GM21717 (cell line): ENCODE measurements around the gene COA1.
"Not testable (repeated sequence)": the region's sequence is repeated elsewhere in the genome, so short reads cannot be mapped to it uniquely, and the experiment has no call there.

Experiments
- ATAC-seq: cut with Tn5 transposase; IDR thresholded peaks from one replicate; pipeline ENCODE4 v1.9.1; 2021; ENCODE audit warnings: mild to moderate bottlenecking, moderate library complexity; ENCODE audit not compliant: unreplicated experiment

Gene COA1

DNA sequence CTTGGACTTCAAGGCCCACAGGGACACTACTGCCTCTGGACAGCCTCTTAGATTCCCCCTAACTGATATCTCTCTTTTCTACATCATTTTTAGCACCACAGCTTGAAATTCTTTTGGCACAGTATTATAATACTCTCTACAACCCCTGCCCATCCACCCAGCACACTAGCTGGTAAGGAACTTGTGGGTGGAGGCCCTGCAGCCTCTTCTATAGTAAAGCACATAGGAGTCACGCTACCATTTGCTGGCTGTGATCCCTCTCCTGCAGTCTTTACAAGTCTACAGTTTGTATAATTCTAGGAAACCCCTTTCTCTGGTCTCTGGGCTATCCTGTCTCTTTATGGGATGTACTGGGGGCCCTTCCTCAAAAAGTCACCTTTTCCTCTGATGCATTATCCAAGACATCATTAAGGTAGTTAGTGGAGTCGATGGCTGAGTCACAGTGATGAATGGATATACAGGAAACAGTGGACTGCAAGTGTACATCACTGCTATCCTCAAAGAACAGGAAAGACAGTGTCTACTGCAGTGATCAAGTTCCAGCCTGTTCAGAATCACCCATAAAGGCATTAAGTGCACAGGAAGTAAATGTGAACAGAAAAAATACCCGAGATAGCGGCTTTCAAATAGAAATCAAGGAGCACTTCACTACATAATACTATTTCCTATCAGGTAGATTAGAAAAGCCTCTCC, 92.1 kb downstream of the COA1 start:
- no peak for ATAC-seq

DNA sequence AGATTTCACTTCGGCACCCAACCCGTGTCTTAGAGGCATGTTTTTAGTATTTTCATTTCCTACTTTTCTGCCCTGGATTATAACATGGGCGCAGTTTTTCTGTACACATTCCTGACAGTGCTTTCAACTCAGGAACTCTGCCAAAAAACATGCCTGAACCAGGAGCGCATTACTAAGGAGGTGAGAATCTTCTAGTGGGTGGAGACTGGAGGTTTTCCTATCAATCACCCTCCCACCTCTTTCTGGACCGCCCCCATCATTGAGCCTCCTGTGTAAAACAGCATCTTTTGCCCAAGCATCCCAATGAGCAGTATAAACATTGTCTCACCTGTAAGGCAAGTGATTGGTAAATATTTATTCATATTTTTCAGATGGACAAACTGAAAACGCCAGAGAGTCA, 93.2 kb downstream of the COA1 start:
- ATAC-seq, result no peak

DNA sequence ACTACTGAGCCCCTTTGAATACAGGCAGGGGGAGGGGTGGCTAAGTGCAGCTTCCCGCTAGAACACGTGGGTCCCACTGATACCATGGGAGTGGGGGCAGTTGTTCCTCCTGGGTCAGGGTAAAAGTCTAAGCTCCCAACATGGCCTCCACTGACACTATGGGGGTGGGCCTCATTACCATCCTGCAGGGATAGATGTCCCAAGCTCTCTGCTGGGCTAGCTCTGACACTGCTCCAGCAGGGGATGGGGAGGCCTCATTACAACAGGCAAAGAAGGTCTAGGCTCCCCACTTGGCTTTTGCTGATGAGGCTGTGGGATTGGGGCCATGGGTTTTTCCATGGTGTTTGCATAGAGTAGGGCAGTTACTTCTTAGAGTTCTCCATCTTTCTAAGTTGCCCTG, 94.9 kb downstream of the COA1 start:
- no peak for ATAC-seq

DNA sequence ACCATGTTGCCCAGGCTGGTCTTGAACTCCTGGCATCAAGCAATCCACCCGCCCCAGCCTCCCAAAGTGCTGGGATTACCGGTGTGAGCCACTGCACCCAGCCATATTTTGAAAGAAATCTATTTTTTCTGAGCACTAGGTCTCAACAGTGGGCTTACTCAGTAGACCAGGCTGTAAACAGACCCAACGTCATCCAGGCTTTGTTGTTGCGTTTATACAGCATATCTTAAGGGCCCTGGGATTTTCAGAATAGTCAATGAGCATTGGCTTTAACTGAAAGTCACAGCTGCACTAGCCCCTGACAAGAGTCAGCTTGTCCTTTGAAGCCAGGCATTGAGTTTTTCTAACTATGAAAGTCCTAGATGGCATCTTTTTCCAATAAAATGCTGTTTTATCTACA, 96.6 kb downstream of the COA1 start:
- no peak for ATAC-seq

DNA sequence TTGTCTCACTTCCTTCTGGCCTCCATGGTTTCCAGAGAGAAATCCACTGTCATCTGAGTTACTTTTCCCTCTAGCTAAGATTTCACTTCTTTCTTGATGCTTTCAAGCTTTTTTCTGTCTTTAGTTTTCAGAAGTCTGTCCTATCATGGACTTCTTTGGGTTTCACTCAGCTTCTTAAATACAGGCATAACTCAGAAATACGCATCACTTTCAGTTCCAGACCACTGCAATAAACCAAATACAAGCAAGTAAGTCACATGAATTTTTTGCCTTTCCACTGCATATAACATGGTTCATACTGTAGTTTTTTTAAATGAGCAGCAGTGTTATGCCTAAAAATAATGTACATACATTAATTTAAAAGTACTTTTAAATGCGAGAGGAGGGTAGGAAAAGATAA, 97.8 kb downstream of the COA1 start:
- no peak for ATAC-seq

DNA sequence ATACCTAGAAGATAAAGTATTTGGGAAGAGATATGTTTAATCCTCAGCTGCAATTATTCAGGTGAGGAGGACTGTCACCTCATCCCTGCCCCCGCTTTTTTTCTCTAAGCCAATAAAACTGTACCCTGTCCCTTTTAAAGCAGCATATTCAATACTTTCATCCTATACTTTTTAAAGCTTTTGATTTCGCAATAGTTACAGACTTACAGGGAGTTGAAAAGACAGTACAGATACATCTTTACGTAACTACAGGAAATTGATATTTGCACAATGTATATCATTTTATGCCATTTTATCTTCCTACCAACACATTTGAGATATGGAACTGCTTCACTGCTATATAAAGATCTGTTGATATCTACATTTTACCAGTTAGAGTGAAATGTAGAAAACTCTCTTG, 98.8 kb downstream of the COA1 start:
- no peak for ATAC-seq

DNA sequence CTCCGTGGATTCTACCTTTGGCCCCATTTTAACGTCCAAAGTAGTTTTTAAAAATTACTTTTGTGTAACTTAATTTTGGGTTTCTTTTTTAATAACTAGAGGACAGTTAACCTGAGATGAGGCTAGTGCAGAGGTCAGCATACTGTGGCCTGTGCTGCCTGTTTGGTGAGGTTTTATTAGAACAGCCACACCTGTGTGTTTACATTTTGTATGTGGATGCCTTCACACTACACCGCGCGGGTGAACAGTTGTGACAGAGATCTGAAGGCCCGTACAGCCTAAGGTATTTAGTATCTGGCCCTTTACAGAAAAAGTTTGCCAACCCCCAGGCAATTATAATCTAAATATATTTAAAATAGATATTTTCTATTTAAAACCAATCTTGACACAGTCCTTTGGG, 99.5 kb downstream of the COA1 start:
- ATAC-seq, result no peak

DNA sequence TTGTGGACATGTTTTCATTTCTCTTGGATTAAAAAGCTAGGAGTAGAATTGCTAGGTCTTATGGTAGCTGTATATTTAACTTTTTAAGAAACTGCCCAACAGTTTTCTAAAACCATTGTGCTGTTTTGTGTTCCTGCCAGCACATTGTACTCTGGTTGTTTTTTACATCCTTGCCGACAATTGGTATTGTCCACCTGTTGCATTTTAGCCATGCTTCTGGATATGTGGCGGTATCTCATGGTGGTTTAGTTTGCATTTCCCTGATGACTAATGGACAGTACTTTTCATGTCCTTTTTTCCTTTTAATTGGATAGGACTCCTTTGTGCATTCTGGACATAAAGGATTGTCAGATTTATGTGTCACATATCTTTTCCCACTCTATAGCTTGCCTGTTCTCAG, 100.9 kb downstream of the COA1 start:
- ATAC-seq, result no peak

DNA sequence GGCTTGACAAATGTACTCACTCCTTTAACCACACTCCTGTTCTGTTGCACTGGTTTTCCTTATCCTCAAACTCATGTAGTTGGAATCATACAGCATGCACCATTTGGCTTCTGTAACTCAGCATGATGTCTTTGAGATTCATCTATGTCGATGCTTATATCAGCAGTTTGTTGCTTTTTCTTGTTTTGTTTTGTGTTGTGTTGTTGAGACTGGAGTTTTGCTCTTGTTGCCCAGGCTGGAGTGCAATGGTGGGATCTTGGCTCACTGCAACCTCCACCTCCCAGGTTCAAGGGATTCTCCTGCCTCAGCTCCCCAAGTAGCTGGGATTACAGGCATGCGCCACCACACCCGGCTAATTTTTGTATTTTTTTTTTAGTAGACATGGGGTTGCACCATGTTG, 101.5 kb downstream of the COA1 start:
- ATAC-seq, result not testable (repeated sequence)

DNA sequence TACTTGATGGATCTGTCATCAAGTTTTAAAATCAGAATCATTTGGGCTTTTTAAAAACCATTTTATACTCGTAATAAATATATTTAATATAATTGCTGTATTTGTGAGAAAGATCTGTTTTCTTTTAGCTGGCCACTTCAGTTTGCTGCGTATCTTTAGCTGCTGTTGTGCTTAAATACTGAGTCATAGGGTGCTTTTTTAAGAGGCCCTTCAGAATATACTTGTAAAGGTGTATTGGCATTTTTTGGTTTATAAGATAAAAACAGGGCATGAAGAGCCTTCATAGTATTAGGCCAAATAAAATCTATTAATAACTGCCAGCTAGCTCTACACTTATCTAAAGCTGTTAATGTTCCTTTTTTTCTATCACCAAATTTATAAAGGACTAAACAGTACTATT, 102.6 kb downstream of the COA1 start:
- ATAC-seq, result no peak

DNA sequence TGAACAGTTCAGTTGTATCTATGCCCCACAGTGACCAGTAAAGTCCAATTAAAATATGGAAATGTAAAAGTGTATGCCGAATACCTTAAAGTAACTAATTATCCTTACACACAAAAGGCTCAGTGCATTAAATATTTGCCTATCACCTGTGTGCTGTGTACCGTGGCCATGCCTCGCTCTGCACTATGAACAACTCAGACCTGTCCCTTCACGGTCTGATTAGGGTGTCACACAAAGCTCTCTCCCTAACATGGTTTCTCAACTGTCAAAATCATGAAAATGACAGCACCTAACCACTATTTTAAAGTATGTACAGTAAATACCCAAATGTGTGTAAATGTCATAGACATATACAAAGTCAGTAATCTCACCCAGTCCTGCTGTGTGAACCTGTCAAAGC, 103.3 kb downstream of the COA1 start:
- ATAC-seq, result no peak

DNA sequence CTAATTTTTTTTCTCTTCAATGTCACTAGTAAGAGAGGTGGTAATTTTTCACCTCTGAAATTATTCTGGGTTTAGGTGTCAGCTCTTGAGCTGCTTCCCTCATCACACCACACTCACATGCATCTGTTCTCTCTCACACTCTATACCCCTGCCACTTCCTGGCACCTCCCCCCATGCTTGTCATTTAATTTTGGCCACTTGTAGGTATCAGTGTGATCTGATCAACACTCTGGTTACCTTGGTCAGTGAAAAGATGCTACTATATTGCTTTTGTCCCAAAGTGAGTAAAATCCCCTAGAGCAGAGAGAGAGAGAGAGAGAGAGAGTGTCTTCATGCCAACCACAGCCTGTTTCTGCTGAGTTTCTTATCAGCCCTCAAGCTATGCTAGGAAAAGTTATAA, 103.9 kb downstream of the COA1 start:
- ATAC-seq, result peak; percentile 48

DNA sequence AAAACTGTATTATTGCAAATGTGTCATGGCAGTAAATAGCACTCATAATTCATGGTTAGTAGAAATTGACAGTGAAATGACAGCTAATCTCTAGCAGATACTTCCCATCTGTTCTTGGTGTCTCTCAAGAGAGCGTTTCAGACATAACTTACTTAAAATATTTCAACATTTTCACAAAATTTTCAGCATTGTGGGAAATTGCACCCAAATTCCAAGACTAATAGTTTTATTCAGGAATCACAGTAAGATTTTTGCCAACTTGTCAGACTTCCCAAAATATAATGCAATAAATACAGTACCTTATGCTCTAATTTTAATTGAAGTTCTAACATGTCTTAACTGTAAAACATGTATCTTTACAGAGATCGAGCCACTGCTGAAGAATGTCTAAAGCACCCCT, 105.2 kb downstream of the COA1 start:
- ATAC-seq, result no peak

DNA sequence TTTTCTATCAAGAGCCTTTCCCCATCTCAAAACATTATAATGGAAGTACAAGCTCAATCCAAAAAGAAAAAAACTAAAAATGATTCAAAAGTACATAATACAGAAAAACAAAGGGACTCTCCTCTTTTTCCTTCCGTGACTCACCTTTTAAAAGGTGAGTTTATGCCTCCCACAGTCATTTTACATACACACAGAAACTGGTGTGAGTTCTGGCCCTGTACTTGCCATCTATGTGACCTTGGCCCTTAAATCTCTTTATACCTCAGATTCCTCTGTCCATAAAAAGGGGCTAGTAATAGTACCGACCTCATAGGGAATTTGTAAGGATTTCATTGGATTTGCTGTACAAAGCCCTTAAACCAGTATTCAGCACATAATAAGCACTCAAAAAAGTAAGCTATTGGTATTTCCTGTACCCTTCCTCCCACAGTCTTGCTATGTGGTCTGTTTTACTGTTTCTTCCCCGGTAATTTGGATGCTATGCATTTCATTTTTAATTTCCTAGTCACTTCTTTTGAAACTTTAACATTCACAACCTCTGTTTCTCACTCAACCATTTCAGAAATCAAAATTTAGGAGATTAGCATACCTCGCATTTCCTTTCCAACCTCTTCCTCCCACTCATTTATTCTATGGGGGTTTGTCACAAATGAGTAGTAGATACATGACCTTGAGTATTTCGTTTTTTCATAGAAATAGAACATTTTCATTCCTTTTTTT, 107.4 kb downstream of the COA1 start:
- no peak for ATAC-seq

DNA sequence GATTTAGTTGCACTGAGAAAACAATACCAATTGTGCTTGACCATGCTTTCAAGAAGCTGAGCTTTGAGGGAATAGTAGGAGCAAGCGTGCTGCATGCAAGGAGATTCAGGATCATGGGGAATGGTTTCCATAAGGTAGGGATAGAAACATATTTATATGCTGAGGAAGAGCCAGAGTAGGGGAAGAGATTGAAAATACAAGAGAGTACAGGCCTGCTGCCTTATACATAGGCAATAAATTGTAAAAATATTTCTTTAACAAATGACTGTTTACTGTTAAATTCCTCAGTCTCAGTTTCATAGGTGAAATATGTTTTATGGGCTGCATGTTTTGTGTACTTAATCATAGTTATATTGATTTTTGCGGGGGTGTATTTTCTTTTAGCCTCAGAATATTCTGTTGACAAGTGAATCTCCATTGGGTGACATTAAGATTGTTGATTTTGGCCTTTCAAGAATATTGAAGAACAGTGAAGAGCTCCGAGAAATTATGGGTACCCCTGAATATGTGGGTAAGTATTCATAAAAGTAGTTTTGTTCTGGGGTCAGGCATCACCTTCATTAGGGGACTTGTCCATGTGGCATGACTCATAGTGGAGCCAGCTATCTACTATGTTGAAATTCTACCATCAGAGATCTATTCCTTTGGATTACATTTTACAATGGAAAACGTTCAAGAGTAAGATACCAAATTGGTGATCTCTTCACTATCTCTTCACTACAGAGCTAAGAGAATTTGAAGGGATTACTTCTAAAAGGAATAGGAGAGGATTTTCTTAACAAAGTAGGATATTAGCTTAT, 109.9 kb downstream of the COA1 start:
- no peak for ATAC-seq

DNA sequence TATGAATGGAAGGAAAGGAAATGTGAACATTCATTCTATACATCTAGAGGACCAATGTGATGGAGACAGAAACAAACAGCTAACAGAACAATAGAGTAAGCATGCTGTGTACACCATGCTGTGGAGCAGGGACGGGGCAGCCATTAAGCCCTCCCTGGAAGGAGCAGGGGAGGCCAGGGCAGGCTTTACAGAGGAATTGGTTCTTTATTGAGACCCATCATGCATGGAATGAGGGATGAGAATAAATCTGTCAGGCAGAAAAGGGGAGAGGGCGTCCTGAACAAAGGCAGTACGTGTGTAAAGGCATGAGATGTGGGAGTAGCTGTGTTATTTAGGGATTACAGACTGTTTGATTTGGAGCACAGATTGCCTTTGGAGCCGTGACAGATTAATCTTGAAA, 111.2 kb downstream of the COA1 start:
- no peak for ATAC-seq

DNA sequence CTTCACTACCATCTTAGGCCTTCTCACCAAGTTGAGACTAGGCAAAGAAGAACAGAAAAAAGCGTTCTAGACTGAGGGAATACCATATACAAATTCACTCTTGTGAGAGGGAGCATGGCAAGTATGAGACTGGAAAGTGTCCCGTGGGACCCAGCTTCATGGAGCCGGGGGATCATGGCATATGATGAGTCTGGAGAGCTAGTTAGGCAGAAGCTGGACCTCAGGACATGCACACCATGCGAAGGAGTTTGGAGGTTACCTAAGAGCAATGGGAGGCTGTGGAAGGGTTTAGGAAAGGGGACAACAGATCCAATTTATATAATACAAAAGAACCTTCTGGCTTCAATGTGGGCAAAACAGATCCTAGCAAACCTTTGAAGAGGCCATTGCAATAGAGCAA, 112.3 kb downstream of the COA1 start:
- ATAC-seq, result no peak

DNA sequence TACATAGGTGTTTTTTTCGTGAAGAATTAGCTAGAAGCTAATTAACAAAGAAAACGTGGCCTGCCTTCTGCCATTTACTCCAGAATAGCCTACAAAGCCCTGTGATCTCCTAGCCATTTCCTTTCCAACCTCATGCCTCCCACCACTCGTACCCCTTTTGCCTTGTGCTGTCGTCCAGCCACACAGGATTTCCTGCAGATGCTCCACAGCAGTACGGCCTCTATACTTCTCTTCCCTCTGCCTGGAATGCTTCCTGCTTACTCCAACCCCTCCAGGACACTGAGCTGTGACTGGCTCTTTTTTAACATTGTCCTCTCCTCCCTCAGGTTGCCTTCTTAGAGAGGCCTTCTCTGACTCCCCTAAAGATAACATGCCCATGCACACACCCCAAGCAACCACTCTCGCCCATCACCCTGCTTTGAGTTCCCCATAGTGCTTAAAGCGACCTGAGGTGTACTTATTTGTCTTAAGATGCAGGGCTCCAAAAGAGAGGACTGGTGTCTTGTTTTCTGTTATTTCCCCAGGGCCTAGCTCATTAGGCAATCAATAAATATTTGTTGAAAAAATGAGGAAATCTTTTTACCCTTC, 113.7 kb downstream of the COA1 start:
- ATAC-seq, result no peak

DNA sequence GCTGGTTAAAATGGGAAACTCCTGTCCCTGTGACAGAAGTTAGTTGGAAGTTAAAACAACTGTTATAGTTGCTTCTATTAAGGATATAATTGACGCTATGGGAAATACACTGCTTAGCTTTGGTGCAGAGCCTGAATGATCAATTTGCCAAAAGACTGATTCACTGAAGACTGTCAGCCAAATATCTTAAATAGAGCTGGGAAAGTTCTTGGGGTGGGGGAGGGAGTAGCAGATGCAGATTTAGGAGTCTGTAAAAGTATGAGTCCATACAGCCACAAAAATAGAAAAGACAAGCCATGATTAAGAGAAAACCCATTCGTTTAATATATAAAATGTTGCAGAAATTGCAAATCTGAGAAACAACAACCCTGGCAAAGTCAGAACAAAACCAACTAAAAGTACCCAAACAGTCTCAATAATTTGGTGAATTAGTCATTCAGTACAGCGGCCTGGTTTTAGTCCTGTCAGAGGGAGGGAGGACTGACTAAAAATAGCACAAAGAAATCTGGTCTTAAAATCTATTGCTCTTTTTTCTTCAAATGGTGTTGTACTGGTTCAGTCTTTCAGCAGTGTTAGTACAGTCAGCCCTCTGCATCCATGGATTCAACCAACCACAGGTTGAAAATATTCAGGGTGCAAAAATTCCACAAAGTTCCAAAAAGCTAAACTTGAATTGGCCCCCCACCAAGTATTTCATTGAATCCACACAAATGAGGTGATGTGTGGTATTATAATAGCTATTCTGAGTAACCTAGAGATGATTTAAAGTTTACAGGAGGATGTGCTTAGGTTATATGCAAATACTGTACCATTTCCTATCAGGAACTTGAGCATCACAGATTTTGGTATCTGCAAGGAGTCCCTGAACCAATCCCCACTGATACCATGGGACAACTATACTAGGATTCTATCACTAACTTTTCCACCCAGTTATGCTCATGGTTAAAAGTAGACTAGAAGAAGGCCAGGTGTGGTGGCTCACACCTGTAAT, 116.4 kb downstream of the COA1 start:
- ATAC-seq, result peak; percentile 71

DNA sequence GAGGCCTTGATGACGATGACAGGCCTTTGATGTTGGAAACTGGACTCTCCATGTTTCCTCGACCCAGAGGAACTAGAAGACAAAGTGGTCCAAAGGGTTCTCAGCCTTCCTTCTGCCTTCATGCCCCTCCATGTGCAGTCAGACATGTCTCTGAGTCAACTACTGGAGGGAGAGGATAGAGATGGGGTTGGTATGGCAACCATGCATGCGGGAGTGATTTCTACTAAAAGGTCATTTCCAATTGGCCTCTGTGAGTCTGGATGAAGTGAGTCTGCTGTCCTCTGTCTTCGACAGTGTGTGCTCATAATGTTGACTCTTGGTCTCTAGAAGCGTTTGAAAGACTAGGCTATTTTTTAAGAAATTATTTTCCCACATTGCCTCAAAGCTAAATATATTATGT, 117.2 kb downstream of the COA1 start:
- ATAC-seq, result no peak
